ENCODE data around the gene WDR90. TPM values are rescaled to one million over a fixed set of nuclear protein-coding genes. Genes with fewer than 3 reads are reported as not detected.

WDR90 gene
- total RNA-seq, 1 experiment from 2014 or later = 68.2 TPM

DNA sequence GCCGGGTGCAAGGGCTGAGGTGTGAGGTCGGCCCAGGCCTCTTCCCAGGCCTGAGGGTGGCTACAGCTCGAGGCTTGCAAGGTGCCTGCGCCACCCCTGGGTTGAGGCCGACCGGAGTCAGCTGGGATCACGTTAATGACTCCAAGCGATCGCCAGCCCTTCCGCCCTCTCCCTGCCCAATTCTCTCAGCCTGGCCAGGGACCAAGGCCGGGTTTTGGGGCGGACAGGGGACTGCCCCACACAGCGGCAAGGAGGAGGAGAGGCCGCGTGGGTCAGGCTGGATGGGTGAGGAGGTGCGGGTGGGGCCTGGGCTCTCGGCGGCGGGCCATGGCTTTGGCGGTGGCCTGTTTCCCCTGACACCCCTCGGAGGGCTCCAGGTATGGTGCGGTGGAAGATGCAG is 44.2 kb downstream of the WDR90 start:
- Histone ChIP-seq H2BK12ac (ENCODE audit: insufficient read length, low read depth, low read length) (no peak overlapping the region), H3K9me3 (ENCODE audit: control insufficient read depth, low read depth, low read length) (no peaks in the 10 kb centered on the region), H3K9ac (ENCODE audit: extremely low read depth, insufficient read length, low read length) (no peak overlapping the region), H3K4me2 (ENCODE audit: insufficient read depth, insufficient read length, low read length) (peak overlapping the region; percentile 56), H3K23me2 (ENCODE audit: insufficient read length, low read depth, low read length, poor library complexity, severe bottlenecking) (peaks cover 27% of the 10 kb centered on the region), H3K27ac (ENCODE audit: insufficient read length, low read depth, low read length) (no peak overlapping the region), H3K4ac (ENCODE audit: low read depth, low read length) (no peak overlapping the region), H4K91ac (ENCODE audit: insufficient read length, low read depth, low read length) (no peak overlapping the region), H3K23ac (ENCODE audit: insufficient read length, low read depth, low read length) (no peak overlapping the region), H2AK5ac (ENCODE audit: insufficient read length, low read length) (no peak overlapping the region), H2BK5ac (ENCODE audit: insufficient read length, low read length) (no peak overlapping the region), H4K8ac (replicated peaks; ENCODE audit: insufficient read length, low read depth, low read length) (no peak overlapping the region), H2BK15ac (ENCODE audit: low read depth, low read length) (no peak overlapping the region; the same call in 1 of the 2 replicates), H3K18ac (ENCODE audit: insufficient read length, low read depth, low read length) (no peak overlapping the region), H3K56ac (ENCODE audit: insufficient read length, low read depth, low read length) (no peak overlapping the region), H3K4me1 (ENCODE audit: insufficient read depth, low read length) (no peaks in the 10 kb centered on the region), H3T11ph (ENCODE audit: low read length) (no peak overlapping the region), H4K20me1 (ENCODE audit: control insufficient read depth, insufficient read depth, insufficient read length) (no peaks in the 10 kb centered on the region), H4K5ac (ENCODE audit: insufficient read length, low read depth, low read length) (no peak overlapping the region), H3K14ac (ENCODE audit: insufficient read depth, low read length) (no peak overlapping the region; the same call in 1 of the 2 replicates), H2AFZ (ENCODE audit: low read length) (no peak overlapping the region), H3K27me3 (ENCODE audit: insufficient read depth, low read length) (peaks cover 11% of the 10 kb centered on the region; the same call in 1 of the 2 replicates), H2BK120ac (ENCODE audit: low read depth, low read length, poor library complexity, severe bottlenecking) (no peak overlapping the region), H2BK20ac (ENCODE audit: low read depth, low read length, poor library complexity, severe bottlenecking) (no peak overlapping the region), H3K79me2 (ENCODE audit: insufficient read depth, low read length) (no peaks in the 10 kb centered on the region), H3K79me1 (ENCODE audit: insufficient read depth, low read depth, low read length, poor library complexity, severe bottlenecking) (no peaks in the 10 kb centered on the region)
- Mint-ChIP-seq H3K4me1 (peaks cover 0 to 16% of the 10 kb centered on the region in 2 experiments; a peak in 3 of 4 replicates), H3K27ac (no peak overlapping the region; a peak in 1 of 7 replicates), H3K36me3 (ENCODE audit: insufficient read depth in 1 of 3, low read depth in 3 of 3) (no peaks in the 10 kb centered on the region), H3K4me3 (peak overlapping the region; percentile 43 to 72), H3K9me3 (no peaks in the 10 kb centered on the region; a peak in 1 of 5 replicates), H3K27me3 (ENCODE audit: low read depth) (peaks cover 71% of the 10 kb centered on the region)
- WGBS (ENCODE audit: extremely low coverage, insufficient read length, low lambda C conversion rate) = no CpG with 5 or more reads among the region's 22 CpGs
- DNase-seq = no peak
- TF ChIP-seq, protein P1, sequence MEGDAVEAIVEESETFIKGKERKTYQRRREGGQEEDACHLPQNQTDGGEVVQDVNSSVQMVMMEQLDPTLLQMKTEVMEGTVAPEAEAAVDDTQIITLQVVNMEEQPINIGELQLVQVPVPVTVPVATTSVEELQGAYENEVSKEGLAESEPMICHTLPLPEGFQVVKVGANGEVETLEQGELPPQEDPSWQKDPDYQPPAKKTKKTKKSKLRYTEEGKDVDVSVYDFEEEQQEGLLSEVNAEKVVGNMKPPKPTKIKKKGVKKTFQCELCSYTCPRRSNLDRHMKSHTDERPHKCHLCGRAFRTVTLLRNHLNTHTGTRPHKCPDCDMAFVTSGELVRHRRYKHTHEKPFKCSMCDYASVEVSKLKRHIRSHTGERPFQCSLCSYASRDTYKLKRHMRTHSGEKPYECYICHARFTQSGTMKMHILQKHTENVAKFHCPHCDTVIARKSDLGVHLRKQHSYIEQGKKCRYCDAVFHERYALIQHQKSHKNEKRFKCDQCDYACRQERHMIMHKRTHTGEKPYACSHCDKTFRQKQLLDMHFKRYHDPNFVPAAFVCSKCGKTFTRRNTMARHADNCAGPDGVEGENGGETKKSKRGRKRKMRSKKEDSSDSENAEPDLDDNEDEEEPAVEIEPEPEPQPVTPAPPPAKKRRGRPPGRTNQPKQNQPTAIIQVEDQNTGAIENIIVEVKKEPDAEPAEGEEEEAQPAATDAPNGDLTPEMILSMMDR (conservative IDR thresholded peaks at IDR 0.05) = no peak
